HL-60 (cell line): ENCODE results near the gene BMPER.

Experiments
- CTCF ChIP-seq: IDR thresholded peaks from one replicate; pipeline ENCODE4 v1.5.1; 2011; ENCODE audit warnings: low read length, control low read depth, inconsistent platforms; ENCODE audit not compliant: insufficient read depth
- GABPA ChIP-seq: IDR thresholded peaks from 2 replicates; pipeline ENCODE4 v1.6.1; 2012; ENCODE audit warnings: low read depth
- POLR2AphosphoS5 ChIP-seq: IDR thresholded peaks from 2 replicates; pipeline ENCODE4 v1.6.1; 2012; ENCODE audit warnings: low read depth
- TF ChIP-seq, protein P1 (sequence below): IDR thresholded peaks from 2 replicates; pipeline ENCODE4 v1.6.1; 2012; ENCODE audit warnings: low read depth; ENCODE audit not compliant: insufficient replicate concordance

- TF ChIP-seq CTCF: no peak
- TF ChIP-seq GABPA: no peak
- no peak for TF ChIP-seq POLR2AphosphoS5
- TF ChIP-seq, protein P1, sequence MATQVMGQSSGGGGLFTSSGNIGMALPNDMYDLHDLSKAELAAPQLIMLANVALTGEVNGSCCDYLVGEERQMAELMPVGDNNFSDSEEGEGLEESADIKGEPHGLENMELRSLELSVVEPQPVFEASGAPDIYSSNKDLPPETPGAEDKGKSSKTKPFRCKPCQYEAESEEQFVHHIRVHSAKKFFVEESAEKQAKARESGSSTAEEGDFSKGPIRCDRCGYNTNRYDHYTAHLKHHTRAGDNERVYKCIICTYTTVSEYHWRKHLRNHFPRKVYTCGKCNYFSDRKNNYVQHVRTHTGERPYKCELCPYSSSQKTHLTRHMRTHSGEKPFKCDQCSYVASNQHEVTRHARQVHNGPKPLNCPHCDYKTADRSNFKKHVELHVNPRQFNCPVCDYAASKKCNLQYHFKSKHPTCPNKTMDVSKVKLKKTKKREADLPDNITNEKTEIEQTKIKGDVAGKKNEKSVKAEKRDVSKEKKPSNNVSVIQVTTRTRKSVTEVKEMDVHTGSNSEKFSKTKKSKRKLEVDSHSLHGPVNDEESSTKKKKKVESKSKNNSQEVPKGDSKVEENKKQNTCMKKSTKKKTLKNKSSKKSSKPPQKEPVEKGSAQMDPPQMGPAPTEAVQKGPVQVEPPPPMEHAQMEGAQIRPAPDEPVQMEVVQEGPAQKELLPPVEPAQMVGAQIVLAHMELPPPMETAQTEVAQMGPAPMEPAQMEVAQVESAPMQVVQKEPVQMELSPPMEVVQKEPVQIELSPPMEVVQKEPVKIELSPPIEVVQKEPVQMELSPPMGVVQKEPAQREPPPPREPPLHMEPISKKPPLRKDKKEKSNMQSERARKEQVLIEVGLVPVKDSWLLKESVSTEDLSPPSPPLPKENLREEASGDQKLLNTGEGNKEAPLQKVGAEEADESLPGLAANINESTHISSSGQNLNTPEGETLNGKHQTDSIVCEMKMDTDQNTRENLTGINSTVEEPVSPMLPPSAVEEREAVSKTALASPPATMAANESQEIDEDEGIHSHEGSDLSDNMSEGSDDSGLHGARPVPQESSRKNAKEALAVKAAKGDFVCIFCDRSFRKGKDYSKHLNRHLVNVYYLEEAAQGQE: no peak
These were observed 153.4 kb downstream of the BMPER start for GRCh38 chr7:34058801-34059135.
